CD14-positive monocyte (primary cell): ENCODE data around the gene HSPB1. TPM values are rescaled to one million over a fixed set of nuclear protein-coding genes. Genes with fewer than 3 reads are reported as not detected.

Experiments
- DNase-seq, 3 donors: peaks; one replicate each; pipeline ENCODE4 v3.0.0-alpha.2; 2011 to 2022
- H2AFZ ChIP-seq: 2 replicates; pipeline ENCODE4 v1.6.0; 2012; ENCODE audit warnings: mild to moderate bottlenecking, low read depth, low read length, inconsistent platforms; ENCODE audit not compliant: insufficient read depth, poor library complexity, severe bottlenecking
- H3K27ac ChIP-seq, 2 donors: 1 replicate in 1 of 2; 2 replicates in 1 of 2; pipeline ENCODE4 v1.5.1; 2012 to 2013; ENCODE audit warnings: low read length in 2 of 2, control low read depth in 1 of 2, inconsistent platforms in 1 of 2, low read depth in 1 of 2, mild to moderate bottlenecking in 1 of 2
- H3K27me3 ChIP-seq, 2 donors: one replicate each; pipeline versions ENCODE4 v1.6.0 to v1.6.1; 2011 to 2013; ENCODE audit warnings: low read length in 2 of 2; ENCODE audit not compliant: control insufficient read depth in 2 of 2, insufficient read depth in 2 of 2
- H3K36me3 ChIP-seq, 2 donors: replicated peaks in 1 of 2; 1 replicate in 1 of 2; 2 replicates in 1 of 2; pipeline versions ENCODE4 v1.5.1 to v1.6.1; 2012 to 2013; ENCODE audit warnings: low read length in 2 of 2, control low read depth in 1 of 2, inconsistent platforms in 1 of 2, mild to moderate bottlenecking in 1 of 2; ENCODE audit not compliant: insufficient read depth in 2 of 2, control insufficient read depth in 1 of 2
- H3K4me1 ChIP-seq, 2 donors: 1 replicate in 1 of 2; 2 replicates in 1 of 2; pipeline versions ENCODE4 v1.5.1 to v1.6.1; 2012 to 2013; ENCODE audit warnings: low read length in 2 of 2, control low read depth in 1 of 2, inconsistent platforms in 1 of 2, mild to moderate bottlenecking in 1 of 2, moderate library complexity in 1 of 2; ENCODE audit not compliant: insufficient read depth in 2 of 2, control insufficient read depth in 1 of 2
- H3K4me2 ChIP-seq: replicated peaks from 2 replicates; pipeline ENCODE3; 2012; ENCODE audit warnings: low read length, moderate library complexity, mild to moderate bottlenecking; ENCODE audit not compliant: poor library complexity, severe bottlenecking; ENCODE audit errors: extremely low read depth
- H3K4me3 ChIP-seq, 3 experiments: fragments of 200-600 bp in 1 of 3; sonication (generic) in 1 of 3; replicated peaks in 1 of 3; 1 replicate in 2 of 3; 2 replicates in 1 of 3; pipeline ENCODE4 v1.5.1; 2011 to 2013; ENCODE audit warnings: low read length in 3 of 3, mild to moderate bottlenecking in 3 of 3, control low read depth in 2 of 3, low read depth in 2 of 3, inconsistent platforms in 1 of 3, moderate library complexity in 1 of 3
- H3K79me2 ChIP-seq: 2 replicates; pipeline ENCODE4 v1.6.0; 2012; ENCODE audit warnings: mild to moderate bottlenecking, control low read depth, inconsistent platforms, low read length, moderate library complexity; ENCODE audit not compliant: insufficient read depth
- H3K9ac ChIP-seq: 2 replicates; pipeline ENCODE4 v1.6.0; 2017; ENCODE audit warnings: low read length, mild to moderate bottlenecking; ENCODE audit not compliant: insufficient read depth, poor library complexity, severe bottlenecking
- H3K9me3 ChIP-seq, 2 donors: replicated peaks in 1 of 2; 1 replicate in 1 of 2; 2 replicates in 1 of 2; pipeline versions ENCODE4 v1.5.1 to v1.6.1; 2012 to 2013; ENCODE audit warnings: low read length in 2 of 2, control low read depth in 1 of 2; ENCODE audit not compliant: control insufficient read depth in 1 of 2, insufficient read depth in 1 of 2
- H4K20me1 ChIP-seq: 2 replicates; pipeline ENCODE4 v1.6.0; 2012; ENCODE audit warnings: mild to moderate bottlenecking, low read length, control low read depth, moderate library complexity; ENCODE audit not compliant: insufficient read depth
- H3K27ac Mint-ChIP-seq, 7 donors: one replicate each; pipeline ENCODE4 v1.8.0; 2020; ENCODE audit warnings: mild to moderate bottlenecking in 7 of 7, mixed read lengths in 7 of 7, moderate library complexity in 6 of 7, inconsistent platforms in 2 of 7
- H3K27me3 Mint-ChIP-seq, 3 donors: one replicate each; pipeline ENCODE4 v1.8.0; 2021 to 2022; ENCODE audit warnings: low read depth in 3 of 3, mild to moderate bottlenecking in 3 of 3, mixed read lengths in 3 of 3, moderate library complexity in 3 of 3, inconsistent platforms in 1 of 3
- H3K36me3 Mint-ChIP-seq, 2 donors: one replicate each; pipeline ENCODE4 v1.8.0; 2020; ENCODE audit warnings: mixed read lengths in 2 of 2, inconsistent platforms in 1 of 2, mild to moderate bottlenecking in 1 of 2
- H3K4me1 Mint-ChIP-seq: one replicate; pipeline ENCODE4 v1.8.0; 2020; ENCODE audit warnings: mild to moderate bottlenecking, mixed read lengths
- H3K4me3 Mint-ChIP-seq, 2 donors: one replicate each; pipeline ENCODE4 v1.8.0; 2020; ENCODE audit warnings: mild to moderate bottlenecking in 2 of 2, mixed read lengths in 2 of 2, moderate library complexity in 1 of 2
- H3K9me3 Mint-ChIP-seq, 7 donors: one replicate each; pipeline ENCODE4 v1.8.0; 2020 to 2022; ENCODE audit warnings: mixed read lengths in 7 of 7, mild to moderate bottlenecking in 6 of 7, moderate library complexity in 6 of 7, inconsistent platforms in 2 of 7
- WGBS: methylation state at CpG from one replicate; pipeline ENCODE4 v1.1.5; 2013; ENCODE audit warnings: missing lambda C conversion rate; ENCODE audit not compliant: insufficient coverage; 5-methylcytosine and 5-hydroxymethylcytosine counted together
- intact Hi-C, 2 donors: fragments of 100-400 bp; cut with micrococcal nuclease; formaldehyde crosslinking; loops; one replicate each; pipeline versions ENCODE4 v1.15.0 to v1.15.1; 2023
- polyA plus RNA-seq, 3 donors: library from polyadenylated mRNA; depleted of rRNA in 1 of 3; unstranded in 2 of 3; stranded (reverse) in 1 of 3; fragments of 300-500 nt in 2 of 3; fragments of >200 nt in 1 of 3; fragmentation: Illumina TruSeq in 2 of 3; gene quantifications; 1 replicate in 2 of 3; 2 replicates in 1 of 3; pipeline ENCODE4 v1.2.3, GENCODE V29; 2012 to 2021
- TF ChIP-seq, protein P1 (sequence below): fragments of 200-600 bp; IDR thresholded peaks from one replicate; pipeline ENCODE4 v1.8.0; 2022; ENCODE audit warnings: antibody characterized with exemption, mild to moderate bottlenecking

HSPB1 gene
- polyA plus RNA-seq, 3 donors = 8.3 to 20.7 (median 8.9) TPM

- peak overlapping the region; percentile 80 to 88 for H3K27ac ChIP-seq
- intact Hi-C loops = loop anchor here (2.0 to 10.0 kb wide), 2 partner anchors 41 to 143 kb away; partner anchors contain the start of gene YWHAG (in 1 of the 2)
- peaks cover 15 to 22% of the 10 kb centered on the region in 2 donors for H3K4me1 ChIP-seq
- peak overlapping the region; percentile 98 for H3K4me2 ChIP-seq
- H3K4me3 Mint-ChIP-seq = peak overlapping the region; percentile 95 to 99
- H3K9ac ChIP-seq = peak overlapping the region; percentile 76
- H2AFZ ChIP-seq = peak overlapping the region; percentile 98
- H3K36me3 ChIP-seq = peaks cover 0 to 11% of the 10 kb centered on the region in 2 donors
- H3K27me3 Mint-ChIP-seq = no peaks in the 10 kb centered on the region
- peaks cover 27% of the 10 kb centered on the region for H4K20me1 ChIP-seq
- H3K27me3 ChIP-seq = no peaks in the 10 kb centered on the region
- H3K9me3 Mint-ChIP-seq = peaks cover 0 to 6% (median 0%) of the 10 kb centered on the region in 7 donors
- peaks cover 7% of the 10 kb centered on the region for H3K79me2 ChIP-seq
- H3K9me3 ChIP-seq = no peaks in the 10 kb centered on the region
- peaks cover 0 to 10% of the 10 kb centered on the region in 2 donors for H3K36me3 Mint-ChIP-seq
- WGBS = under 1% methylated on average over 42 of the region's 50 CpGs
- H3K4me3 ChIP-seq = peak overlapping the region; percentile 56 to 90 (median 75)
- H3K27ac Mint-ChIP-seq = peak overlapping the region; percentile 92 to 97 (median 94)
- H3K4me1 Mint-ChIP-seq = peaks cover 26% of the 10 kb centered on the region
- DNase-seq = peak; percentile 88 to 95 (median 93)
- TF ChIP-seq, protein P1, sequence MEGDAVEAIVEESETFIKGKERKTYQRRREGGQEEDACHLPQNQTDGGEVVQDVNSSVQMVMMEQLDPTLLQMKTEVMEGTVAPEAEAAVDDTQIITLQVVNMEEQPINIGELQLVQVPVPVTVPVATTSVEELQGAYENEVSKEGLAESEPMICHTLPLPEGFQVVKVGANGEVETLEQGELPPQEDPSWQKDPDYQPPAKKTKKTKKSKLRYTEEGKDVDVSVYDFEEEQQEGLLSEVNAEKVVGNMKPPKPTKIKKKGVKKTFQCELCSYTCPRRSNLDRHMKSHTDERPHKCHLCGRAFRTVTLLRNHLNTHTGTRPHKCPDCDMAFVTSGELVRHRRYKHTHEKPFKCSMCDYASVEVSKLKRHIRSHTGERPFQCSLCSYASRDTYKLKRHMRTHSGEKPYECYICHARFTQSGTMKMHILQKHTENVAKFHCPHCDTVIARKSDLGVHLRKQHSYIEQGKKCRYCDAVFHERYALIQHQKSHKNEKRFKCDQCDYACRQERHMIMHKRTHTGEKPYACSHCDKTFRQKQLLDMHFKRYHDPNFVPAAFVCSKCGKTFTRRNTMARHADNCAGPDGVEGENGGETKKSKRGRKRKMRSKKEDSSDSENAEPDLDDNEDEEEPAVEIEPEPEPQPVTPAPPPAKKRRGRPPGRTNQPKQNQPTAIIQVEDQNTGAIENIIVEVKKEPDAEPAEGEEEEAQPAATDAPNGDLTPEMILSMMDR = no peak
Measured at GRCh38 chr7:76317782-76318487, 15.5 kb downstream of the HSPB1 start.

DNA sequence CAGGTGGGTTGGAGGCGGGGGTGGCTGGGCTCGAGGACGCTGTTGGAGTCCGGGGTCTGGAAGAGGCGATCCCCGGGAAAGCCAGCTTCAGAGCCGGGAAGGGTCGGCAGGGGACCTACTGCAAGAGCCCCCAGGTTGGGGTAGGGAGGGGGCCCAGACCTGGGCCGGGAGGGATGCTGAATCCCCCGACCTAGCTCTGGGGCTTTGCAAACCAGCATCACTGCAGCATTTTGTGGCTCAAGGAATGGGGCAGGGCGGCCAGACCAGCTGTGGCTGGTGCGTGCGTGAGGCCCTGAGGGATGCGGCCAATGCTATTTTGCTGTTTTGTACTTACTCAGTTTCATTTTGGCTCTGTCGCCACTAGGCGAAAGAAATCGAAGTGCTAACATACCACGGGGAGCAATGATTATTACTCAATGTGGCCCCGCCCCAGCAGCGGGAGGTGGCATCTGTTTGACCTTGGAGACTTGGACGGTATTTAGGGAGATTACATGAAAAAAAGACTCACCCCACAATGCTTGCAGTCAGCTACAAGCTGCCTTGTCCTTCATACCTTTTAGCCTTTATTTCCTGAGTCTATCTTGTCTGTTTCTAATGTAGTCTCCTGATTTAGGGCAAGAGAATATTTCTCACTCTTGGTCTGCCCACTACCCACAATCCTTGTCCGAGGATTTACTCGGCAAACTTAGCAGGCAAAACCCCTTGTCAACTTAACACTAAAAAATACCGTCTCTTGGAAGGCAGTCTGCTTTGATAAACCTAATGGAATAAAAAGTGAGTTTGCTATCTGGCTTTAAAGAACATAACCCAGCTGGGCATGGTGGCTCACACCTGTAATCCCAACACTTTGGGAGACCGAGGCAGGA, 16.2 kb downstream of the HSPB1 start:
- peak overlapping the region; percentile 95 to 99 for H3K4me3 Mint-ChIP-seq
- intact Hi-C loops = loop anchor here (2.0 to 10.0 kb wide), 2 partner anchors 40 to 144 kb away; partner anchors contain the start of gene YWHAG (in 1 of the 2)
- no peaks in the 10 kb centered on the region for H3K27me3 Mint-ChIP-seq
- TF ChIP-seq, protein P1 = no peak
- Histone ChIP-seq H4K20me1 (peaks cover 35% of the 10 kb centered on the region), H3K4me3 (peak overlapping the region; percentile 56 to 90 (median 75)), H3K79me2 (peaks cover 7% of the 10 kb centered on the region), H3K36me3 (peaks cover under 1 to 18% of the 10 kb centered on the region in 2 donors), H3K9ac (peak overlapping the region; percentile 76), H3K4me1 (peaks cover 15 to 22% of the 10 kb centered on the region in 2 donors), H2AFZ (peak overlapping the region; percentile 98), H3K27me3 (no peaks in the 10 kb centered on the region), H3K4me2 (peak overlapping the region; percentile 98), H3K27ac (peak overlapping the region; percentile 80 to 88), H3K9me3 (no peaks in the 10 kb centered on the region)
- peak; percentile 74 to 79 (median 76) for DNase-seq
- peak overlapping the region; percentile 90 to 97 (median 92) for H3K27ac Mint-ChIP-seq
- peaks cover 0 to 6% (median 0%) of the 10 kb centered on the region in 7 donors for H3K9me3 Mint-ChIP-seq
- H3K36me3 Mint-ChIP-seq = peaks cover 0 to 16% of the 10 kb centered on the region in 2 donors
- WGBS = 5% methylated on average over 15 of the region's 25 CpGs
- peaks cover 26% of the 10 kb centered on the region for H3K4me1 Mint-ChIP-seq
